ENCODE results near the gene PSAP. TPM values are rescaled to one million over a fixed set of nuclear protein-coding genes. Genes with fewer than 3 reads are reported as not detected.

Gene PSAP
- total RNA-seq, result 1,716 and 2,333 TPM in 2 replicates

DNA sequence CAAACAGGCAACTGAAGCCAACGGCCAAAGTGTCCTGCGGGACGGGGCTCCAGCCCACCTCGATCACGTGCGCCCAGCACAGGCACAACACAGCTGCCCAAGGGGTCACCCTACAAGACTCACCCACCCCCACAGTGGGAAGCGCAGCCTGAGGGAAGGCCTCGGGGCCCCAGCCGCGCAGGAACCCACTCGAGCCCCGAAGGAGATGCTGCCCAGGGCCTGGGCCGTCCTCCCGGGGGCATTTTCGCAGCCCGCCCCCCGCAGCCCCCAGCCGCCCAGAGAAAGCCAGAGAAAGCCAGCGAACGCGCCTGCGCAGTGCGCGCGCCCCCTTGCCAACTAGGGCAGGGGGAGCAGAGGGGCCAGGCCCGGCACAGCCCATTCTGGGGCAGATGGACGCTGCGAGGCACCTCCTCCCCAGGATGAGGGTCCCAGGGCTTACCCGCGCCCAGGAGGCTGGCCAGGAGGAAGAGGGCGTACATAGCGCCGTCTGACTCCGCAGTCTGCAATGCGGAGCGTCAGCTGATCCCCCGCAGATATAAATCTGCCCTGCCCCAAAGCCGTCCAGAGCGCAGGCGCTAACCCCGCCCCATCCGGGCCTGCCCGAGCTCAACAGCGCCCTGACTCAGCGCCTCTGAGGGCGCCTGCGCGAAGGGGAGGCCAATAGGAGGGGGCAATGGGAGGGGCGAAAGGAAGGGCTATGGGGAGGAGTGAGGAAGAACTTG, at the start of gene PSAP:
Gene PSAP, minus strand, starts transcription at position 509 of the 722 bp plus-strand sequence. Its CDS starts 30 bp downstream, at position 479.

DNA sequence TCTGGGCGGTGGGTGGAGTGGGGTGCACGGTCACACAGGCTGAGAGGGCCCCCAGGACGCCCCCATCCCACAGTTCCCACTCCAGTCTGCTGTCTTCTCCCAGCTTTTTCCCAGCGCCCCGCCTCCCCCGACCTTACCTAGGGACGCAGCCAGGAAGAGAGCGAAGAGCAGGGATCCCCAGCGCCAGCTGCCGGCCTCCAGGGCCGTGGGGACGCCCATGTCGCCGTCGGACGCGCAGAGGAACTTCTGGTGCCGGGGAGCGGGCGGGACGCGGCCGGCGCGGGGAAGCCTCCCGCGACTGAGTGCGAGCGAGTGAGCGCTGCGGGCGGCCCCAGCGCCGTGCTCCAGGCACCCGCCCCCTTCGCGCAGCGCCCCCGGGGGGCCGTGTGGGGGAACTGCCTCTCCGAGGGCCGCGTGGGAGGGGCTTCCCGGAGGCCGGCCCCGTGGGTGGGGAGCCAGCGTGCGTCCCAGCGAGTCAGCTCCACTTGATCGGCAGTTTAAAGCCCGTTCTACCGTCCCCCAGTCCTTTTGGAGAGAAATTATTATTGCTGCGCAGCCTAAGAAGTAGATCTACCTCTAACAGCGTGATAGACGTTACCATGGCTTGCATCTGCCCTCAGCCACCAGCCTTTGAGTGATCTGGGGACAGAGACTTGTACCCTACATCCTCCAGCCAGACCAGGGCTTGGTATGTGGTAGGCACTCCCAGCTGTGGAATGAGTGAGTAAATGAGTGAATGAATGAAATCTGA, 77.7 kb downstream of the PSAP start, which contains the start of gene VSIR:
Gene VSIR, minus strand, starts transcription at position 300 of the 751 bp plus-strand sequence. Its CDS starts 81 bp downstream, at position 219.

Other genes starting within 250 kb of the PSAP start
- gene C10orf105, start 131.5 kb downstream of the PSAP start, total RNA-seq, result under 0.01 TPM in 1 of 2 replicates, not detected in the other
- gene VSIR, start 77.7 kb downstream of the PSAP start, total RNA-seq, result 9.8 and 40.8 TPM in 2 replicates
- 49.4 and 64.2 TPM in 2 replicates for gene CHST3, start 113.1 kb upstream of the PSAP start, total RNA-seq
- 0.26 and 0.69 TPM in 2 replicates for gene SPOCK2, start 237.3 kb upstream of the PSAP start, total RNA-seq

Measured in smooth muscle cell of the pulmonary artery (primary cell).